NB4 (cell line): Measurements from ENCODE around the gene EPN3.
A peak's percentile ranks its signal among the peaks of the same experiment; 100 is the strongest.

Source experiments
- DNase-seq: peaks from one replicate; pipeline ENCODE4 v3.0.0; 2010; ENCODE audit warnings: low read depth
- H3K4me3 ChIP-seq: one replicate; pipeline ENCODE4 v1.5.1; 2011; ENCODE audit warnings: mild to moderate bottlenecking, low read depth, low read length, moderate library complexity
- CTCF ChIP-seq: IDR thresholded peaks from one replicate; pipeline ENCODE4 v1.5.1; 2012; ENCODE audit warnings: low read depth, low read length
- MAX ChIP-seq: IDR thresholded peaks from 2 replicates; pipeline ENCODE4 v1.6.1; 2011; ENCODE audit warnings: low read depth, low read length
- MYC ChIP-seq: IDR thresholded peaks from 2 replicates; pipeline ENCODE4 v1.6.1; 2011; ENCODE audit warnings: low read depth, low read length
- POLR2A ChIP-seq: IDR thresholded peaks from 2 replicates; pipeline ENCODE4 v1.6.1; 2011; ENCODE audit warnings: mild to moderate bottlenecking; ENCODE audit not compliant: insufficient read length; ENCODE audit errors: extremely low read depth

EPN3 gene

GRCh38 chr17:50541716-50542688 is 9.5 kb downstream of the EPN3 start:
- TF ChIP-seq CTCF (no peak), POLR2A (peak; percentile 44), MAX (peak; percentile 63)
- DNase-seq, result peak; percentile 84
- H3K4me3 ChIP-seq, result peak overlapping the region; percentile 55

GRCh38 chr17:50542795-50543774 is 10.6 kb downstream of the EPN3 start:
- TF ChIP-seq MYC (no peak), POLR2A (no peak), CTCF (no peak), MAX (no peak)
- no peak for DNase-seq
- no peak overlapping the region for H3K4me3 ChIP-seq

- TF ChIP-seq MAX (no peak), MYC (no peak), CTCF (no peak), POLR2A (no peak)
- no peak for DNase-seq
- H3K4me3 ChIP-seq, result no peak overlapping the region
Observed at GRCh38 chr17:50544516-50544915, 12.0 kb downstream of the EPN3 start.

- TF ChIP-seq POLR2A, result no peak
- no peak for TF ChIP-seq CTCF
- no peak for TF ChIP-seq MAX
- TF ChIP-seq MYC, result no peak
- no peak overlapping the region for H3K4me3 ChIP-seq
- DNase-seq, result no peak
Observed at GRCh38 chr17:50545311-50545710, 12.8 kb downstream of the EPN3 start.

- DNase-seq, result no peak
- TF ChIP-seq MYC, result no peak
- no peak for TF ChIP-seq MAX
- TF ChIP-seq CTCF, result no peak
- TF ChIP-seq POLR2A, result no peak
Observed at GRCh38 chr17:50546701-50547034, 14.1 kb downstream of the EPN3 start.

More at GRCh38 chr17:50546701-50547034, 14.1 kb downstream of the EPN3 start:
- H3K4me3 ChIP-seq, result no peak overlapping the region
